DND-41 (cell line): Measurements from ENCODE around the gene WDR49.

Source experiments
- ATAC-seq: fragments of 200-7000 bp; cut with Tn5 transposase; 3 replicates; pipeline ENCODE4 v1.9.1; 2021; ENCODE audit warnings: low read depth; ENCODE audit not compliant: insufficient read depth
- DNase-seq: peaks from one replicate; pipeline ENCODE4 v3.0.0-alpha.2; 2020
- H2AFZ ChIP-seq: 2 replicates; pipeline ENCODE4 v1.6.0; 2012; ENCODE audit warnings: low read depth, low read length
- H3K27ac ChIP-seq: 2 replicates; pipeline ENCODE4 v1.5.1; 2012; ENCODE audit warnings: low read length, inconsistent platforms
- H3K27me3 ChIP-seq: fragments of 200-600 bp; sonication (generic); 2 replicates; pipeline ENCODE4 v1.6.0; 2012; ENCODE audit warnings: low read length, mild to moderate bottlenecking, inconsistent platforms; ENCODE audit not compliant: insufficient read depth, poor library complexity
- H3K36me3 ChIP-seq: 2 replicates; pipeline ENCODE4 v1.5.1; 2012; ENCODE audit warnings: low read length, inconsistent platforms; ENCODE audit not compliant: insufficient read depth
- H3K4me1 ChIP-seq: 2 replicates; pipeline ENCODE4 v1.5.1; 2012; ENCODE audit warnings: mild to moderate bottlenecking, low read length; ENCODE audit not compliant: insufficient read depth
- H3K4me2 ChIP-seq: 2 replicates; pipeline ENCODE4 v1.6.0; 2012; ENCODE audit warnings: mild to moderate bottlenecking, moderate library complexity, low read length, inconsistent platforms; ENCODE audit not compliant: insufficient read depth
- H3K4me3 ChIP-seq, 2 experiments: fragments of 200-600 bp in 1 of 2; shearing (Covaris generic) in 1 of 2; 2 replicates each; pipeline ENCODE4 v1.5.1; 2012 to 2016; ENCODE audit warnings: inconsistent platforms in 2 of 2, low read length in 2 of 2, mild to moderate bottlenecking in 2 of 2, low read depth in 1 of 2, moderate library complexity in 1 of 2
- H3K79me2 ChIP-seq: 2 replicates; pipeline ENCODE4 v1.6.0; 2012; ENCODE audit warnings: low read length, inconsistent platforms; ENCODE audit not compliant: insufficient read depth
- H3K9ac ChIP-seq: 2 replicates; pipeline ENCODE4 v1.6.0; 2012; ENCODE audit warnings: low read depth, mild to moderate bottlenecking, inconsistent platforms, low read length, moderate library complexity
- H3K9me3 ChIP-seq: 2 replicates; pipeline ENCODE4 v1.5.1; 2012; ENCODE audit warnings: low read length, moderate library complexity, mild to moderate bottlenecking, inconsistent platforms; ENCODE audit not compliant: insufficient read depth, severe bottlenecking
- H4K20me1 ChIP-seq: 2 replicates; pipeline ENCODE4 v1.6.0; 2012; ENCODE audit warnings: low read length; ENCODE audit not compliant: insufficient read depth
- EZH2 ChIP-seq: IDR thresholded peaks from 3 replicates; pipeline ENCODE4 v1.6.1; 2012; ENCODE audit warnings: borderline replicate concordance, low read depth, mild to moderate bottlenecking, moderate library complexity, low read length, inconsistent platforms; ENCODE audit not compliant: severe bottlenecking
- TF ChIP-seq, protein P1 (sequence below): IDR thresholded peaks from 2 replicates; pipeline ENCODE4 v1.5.1; 2012; ENCODE audit warnings: borderline replicate concordance, low read length, moderate library complexity, mild to moderate bottlenecking; ENCODE audit not compliant: poor library complexity, severe bottlenecking; ENCODE audit errors: extremely low read depth

WDR49 gene

DNA sequence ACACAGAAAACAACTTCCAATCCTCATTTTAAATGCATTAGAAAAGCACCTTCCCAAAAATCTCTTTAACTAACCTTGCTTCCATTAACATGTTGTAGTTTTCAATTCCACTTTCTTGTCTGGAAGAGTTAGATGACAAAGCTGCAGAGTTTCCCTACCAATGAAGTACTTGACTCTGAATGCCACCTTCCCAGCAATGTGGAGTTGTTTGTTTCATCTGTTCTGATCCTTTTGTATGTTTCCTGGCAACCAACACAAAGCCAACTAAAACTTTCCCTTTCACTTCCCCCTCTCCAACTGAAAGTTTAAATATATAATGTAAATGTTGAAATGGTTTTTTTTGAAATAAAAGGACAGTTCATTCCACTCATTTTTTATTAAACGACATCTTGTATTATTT lies at the start of gene WDR49:
WDR49 (minus strand) TSS at position 183 of the 400 bp plus-strand sequence. CDS start 517 bp downstream, outside the sequence.
- no peak within 1 kb of the TSS for H3K27ac ChIP-seq
- H4K20me1 ChIP-seq = no peaks in the 10 kb centered on the region
- no peaks in the 10 kb centered on the region for H3K79me2 ChIP-seq
- ATAC-seq = no peak
- H3K9me3 ChIP-seq = no peaks in the 10 kb centered on the region
- DNase-seq = no peak
- H3K9ac ChIP-seq = no peak within 1 kb of the TSS
- no peaks in the 10 kb centered on the region for H3K4me1 ChIP-seq
- H3K27me3 ChIP-seq = no peaks in the 10 kb centered on the region
- no peak within 1 kb of the TSS for H3K4me2 ChIP-seq
- no peaks in the 10 kb centered on the region for H3K36me3 ChIP-seq
- no peak within 1 kb of the TSS for H3K4me3 ChIP-seq
- no peak within 1 kb of the TSS for H2AFZ ChIP-seq
- TF ChIP-seq, protein P1, sequence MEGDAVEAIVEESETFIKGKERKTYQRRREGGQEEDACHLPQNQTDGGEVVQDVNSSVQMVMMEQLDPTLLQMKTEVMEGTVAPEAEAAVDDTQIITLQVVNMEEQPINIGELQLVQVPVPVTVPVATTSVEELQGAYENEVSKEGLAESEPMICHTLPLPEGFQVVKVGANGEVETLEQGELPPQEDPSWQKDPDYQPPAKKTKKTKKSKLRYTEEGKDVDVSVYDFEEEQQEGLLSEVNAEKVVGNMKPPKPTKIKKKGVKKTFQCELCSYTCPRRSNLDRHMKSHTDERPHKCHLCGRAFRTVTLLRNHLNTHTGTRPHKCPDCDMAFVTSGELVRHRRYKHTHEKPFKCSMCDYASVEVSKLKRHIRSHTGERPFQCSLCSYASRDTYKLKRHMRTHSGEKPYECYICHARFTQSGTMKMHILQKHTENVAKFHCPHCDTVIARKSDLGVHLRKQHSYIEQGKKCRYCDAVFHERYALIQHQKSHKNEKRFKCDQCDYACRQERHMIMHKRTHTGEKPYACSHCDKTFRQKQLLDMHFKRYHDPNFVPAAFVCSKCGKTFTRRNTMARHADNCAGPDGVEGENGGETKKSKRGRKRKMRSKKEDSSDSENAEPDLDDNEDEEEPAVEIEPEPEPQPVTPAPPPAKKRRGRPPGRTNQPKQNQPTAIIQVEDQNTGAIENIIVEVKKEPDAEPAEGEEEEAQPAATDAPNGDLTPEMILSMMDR = no peak
- no peak for TF ChIP-seq EZH2

DNA sequence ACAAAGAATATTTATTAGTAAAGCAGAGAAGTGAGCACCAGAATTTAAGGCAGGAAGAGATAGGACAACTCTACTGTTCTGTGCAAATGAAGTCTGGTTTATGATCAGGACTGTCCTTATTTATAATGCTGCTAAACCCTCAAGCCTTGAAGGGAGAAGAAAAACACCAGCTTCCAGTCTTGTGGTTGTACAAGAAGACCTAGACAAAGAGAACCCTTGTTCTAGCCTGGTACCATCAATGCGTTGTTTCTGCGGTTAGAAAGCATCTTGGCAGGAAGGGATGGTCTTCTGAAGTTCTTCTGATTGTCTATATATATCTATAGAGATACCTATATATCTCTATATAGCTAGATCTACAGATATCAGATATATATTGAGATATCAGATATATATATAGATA lies 47.2 kb upstream of the WDR49 start:
- Histone ChIP-seq H3K79me2 (peaks cover 4% of the 10 kb centered on the region; the same call in 1 of the 2 replicates), H4K20me1 (0 out of 2 replicates have a peak, but pooled peaks cover 8% of the 10 kb centered on the region), H3K27me3 (no peaks in the 10 kb centered on the region), H3K4me2 (no peak overlapping the region), H3K27ac (no peak overlapping the region), H3K4me3 (no peak overlapping the region), H3K36me3 (peaks cover 23% of the 10 kb centered on the region; the same call in 1 of the 2 replicates), H3K4me1 (no peaks in the 10 kb centered on the region), H3K9me3 (no peaks in the 10 kb centered on the region), H2AFZ (no peak overlapping the region), H3K9ac (no peak overlapping the region)
- no peak for ATAC-seq
- TF ChIP-seq EZH2 = no peak
- TF ChIP-seq, protein P1 = no peak
- DNase-seq = no peak

DNA sequence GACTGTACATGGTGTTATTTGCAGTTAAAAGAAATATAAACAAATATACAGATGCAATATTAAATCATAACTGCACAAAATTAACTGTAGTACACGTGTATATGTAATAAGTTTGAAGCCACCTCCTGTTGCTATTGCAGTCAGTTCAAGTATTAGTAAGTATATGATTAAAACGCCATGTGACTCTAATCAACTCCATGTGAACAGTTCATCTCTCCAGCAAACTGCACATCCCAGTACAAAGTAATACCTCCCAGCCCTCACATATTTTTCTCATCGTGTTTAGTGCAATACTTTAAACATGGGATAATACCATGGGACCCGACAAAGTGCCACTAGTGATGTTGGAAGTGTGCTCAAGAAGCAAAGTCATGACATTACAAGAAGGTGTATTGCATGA lies 46.3 kb upstream of the WDR49 start:
- no peak overlapping the region for H2AFZ ChIP-seq
- H4K20me1 ChIP-seq = 0 out of 2 replicates have a peak, but pooled peaks cover 8% of the 10 kb centered on the region
- TF ChIP-seq, protein P1 = no peak
- no peak for TF ChIP-seq EZH2
- H3K4me2 ChIP-seq = no peak overlapping the region
- peaks cover 30% of the 10 kb centered on the region; the same call in 1 of the 2 replicates for H3K36me3 ChIP-seq
- no peak overlapping the region for H3K4me3 ChIP-seq
- no peak overlapping the region for H3K27ac ChIP-seq
- H3K9me3 ChIP-seq = no peaks in the 10 kb centered on the region
- DNase-seq (no peak), ATAC-seq (no peak)
- H3K27me3 ChIP-seq = no peaks in the 10 kb centered on the region
- H3K9ac ChIP-seq = no peak overlapping the region
- H3K79me2 ChIP-seq = peaks cover 4% of the 10 kb centered on the region; the same call in 1 of the 2 replicates
- no peaks in the 10 kb centered on the region for H3K4me1 ChIP-seq
